Fibroblast of pulmonary artery (primary cell): ENCODE data around the gene KRTAP4-8.

Experiments
- DNase-seq: peaks from one replicate; pipeline ENCODE4 v3.0.0-alpha.2; 2010; ENCODE audit warnings: low read depth
- H3K4me3 ChIP-seq: replicated peaks from 2 replicates; pipeline ENCODE4 v1.5.1; 2011; ENCODE audit warnings: low read depth, mild to moderate bottlenecking, control low read depth, low read length, moderate library complexity
- TF ChIP-seq, protein P1 (sequence below): IDR thresholded peaks from 2 replicates; pipeline ENCODE4 v1.5.1; 2011; ENCODE audit warnings: mild to moderate bottlenecking, control low read depth, low read length, inconsistent platforms; ENCODE audit errors: missing control alignments

Gene KRTAP4-8

DNA sequence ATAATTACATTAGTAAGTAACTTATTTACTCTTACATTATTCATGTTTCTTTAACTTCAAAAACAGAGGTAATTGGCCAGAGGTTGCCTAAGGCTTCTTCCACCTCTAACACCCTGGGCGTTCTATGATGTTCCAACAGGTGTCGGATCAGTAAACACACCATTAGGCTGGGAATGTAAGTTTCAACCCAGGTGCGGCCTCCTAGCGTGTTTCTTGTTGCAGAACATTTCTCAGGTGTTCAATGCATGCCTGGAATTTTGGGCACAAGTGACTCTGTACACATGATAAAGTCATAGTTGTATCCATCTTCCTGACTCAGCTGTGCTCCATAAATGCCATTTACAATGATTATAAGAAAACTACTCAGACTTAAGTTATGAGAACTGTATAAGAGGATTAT is 43.9 kb downstream of the KRTAP4-8 start:
- DNase-seq = no peak
- TF ChIP-seq, protein P1, sequence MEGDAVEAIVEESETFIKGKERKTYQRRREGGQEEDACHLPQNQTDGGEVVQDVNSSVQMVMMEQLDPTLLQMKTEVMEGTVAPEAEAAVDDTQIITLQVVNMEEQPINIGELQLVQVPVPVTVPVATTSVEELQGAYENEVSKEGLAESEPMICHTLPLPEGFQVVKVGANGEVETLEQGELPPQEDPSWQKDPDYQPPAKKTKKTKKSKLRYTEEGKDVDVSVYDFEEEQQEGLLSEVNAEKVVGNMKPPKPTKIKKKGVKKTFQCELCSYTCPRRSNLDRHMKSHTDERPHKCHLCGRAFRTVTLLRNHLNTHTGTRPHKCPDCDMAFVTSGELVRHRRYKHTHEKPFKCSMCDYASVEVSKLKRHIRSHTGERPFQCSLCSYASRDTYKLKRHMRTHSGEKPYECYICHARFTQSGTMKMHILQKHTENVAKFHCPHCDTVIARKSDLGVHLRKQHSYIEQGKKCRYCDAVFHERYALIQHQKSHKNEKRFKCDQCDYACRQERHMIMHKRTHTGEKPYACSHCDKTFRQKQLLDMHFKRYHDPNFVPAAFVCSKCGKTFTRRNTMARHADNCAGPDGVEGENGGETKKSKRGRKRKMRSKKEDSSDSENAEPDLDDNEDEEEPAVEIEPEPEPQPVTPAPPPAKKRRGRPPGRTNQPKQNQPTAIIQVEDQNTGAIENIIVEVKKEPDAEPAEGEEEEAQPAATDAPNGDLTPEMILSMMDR = no peak

DNA sequence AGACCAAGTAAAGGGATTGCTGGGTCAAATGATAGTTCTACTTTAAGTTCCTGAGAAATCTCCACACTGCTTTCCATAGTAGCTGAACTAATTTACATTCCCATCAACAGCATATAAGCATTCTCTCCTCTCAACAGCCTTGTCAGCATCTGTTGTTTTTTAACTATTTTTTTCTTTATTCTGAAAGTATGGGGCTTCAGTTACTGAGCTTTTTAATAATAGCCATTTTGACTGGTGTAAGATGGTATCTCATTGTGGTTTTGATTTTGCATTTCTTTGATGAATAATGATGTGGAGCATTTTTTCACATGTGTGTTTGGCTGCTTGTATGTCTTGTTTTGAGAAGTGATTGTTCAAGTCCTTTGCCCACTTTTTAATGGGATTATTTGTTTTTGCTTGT is 45.4 kb downstream of the KRTAP4-8 start:
- TF ChIP-seq, protein P1 = no peak
- no peak overlapping the region for H3K4me3 ChIP-seq
- no peak for DNase-seq

More for the DNA sequence above, 43.9 kb downstream of the KRTAP4-8 start:
- no peak overlapping the region for H3K4me3 ChIP-seq

DNA sequence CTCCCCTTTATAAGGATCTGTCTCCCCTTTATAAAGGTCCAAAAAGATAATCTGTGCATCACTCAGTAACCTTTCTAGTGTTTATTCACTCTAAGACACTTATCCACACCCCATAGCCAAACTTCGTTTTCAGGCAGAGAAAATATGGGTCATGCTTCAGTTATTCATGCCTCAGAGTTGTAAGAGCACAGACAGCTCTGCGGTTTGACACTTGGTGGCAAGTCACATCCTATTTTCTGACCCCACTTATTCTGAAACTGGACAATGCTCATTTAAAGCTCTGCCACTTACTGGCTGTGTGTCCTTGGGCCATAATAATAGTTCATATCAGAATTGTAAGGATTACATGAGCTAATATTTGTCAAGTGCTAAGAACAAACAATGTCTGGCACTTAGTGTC is 48.8 kb downstream of the KRTAP4-8 start:
- DNase-seq = peak; percentile 17
- TF ChIP-seq, protein P1 = no peak

DNA sequence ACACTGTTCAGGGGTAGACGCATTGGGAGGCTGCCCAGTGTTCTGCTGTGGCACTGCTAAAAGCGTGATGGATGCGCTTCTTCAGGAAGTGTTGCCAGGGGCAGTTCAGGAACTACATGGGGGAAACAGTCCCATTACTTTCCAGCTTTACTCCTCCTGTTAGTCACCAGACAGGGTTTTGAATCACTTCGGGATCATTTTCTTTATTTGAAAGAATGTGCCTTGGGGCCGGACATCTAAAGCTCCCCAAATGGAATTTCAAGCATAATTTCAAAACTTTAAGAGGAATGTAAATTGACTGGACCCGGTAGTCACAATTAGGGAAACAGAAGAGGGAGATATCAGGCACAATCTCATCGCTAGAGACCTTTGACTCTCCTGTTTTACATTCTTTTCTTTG is 49.5 kb downstream of the KRTAP4-8 start:
- TF ChIP-seq, protein P1 = no peak
- no peak overlapping the region for H3K4me3 ChIP-seq
- DNase-seq = no peak

More for the DNA sequence above, 48.8 kb downstream of the KRTAP4-8 start:
- H3K4me3 ChIP-seq = no peak overlapping the region
